Erythroblast (primary cell): ENCODE results near the gene GPR160.

ENCODE experiments used
- GATA1 ChIP-seq: IDR thresholded peaks from 2 replicates; pipeline ENCODE4 v1.6.1; 2011; ENCODE audit warnings: low read depth, mild to moderate bottlenecking, control low read depth, low read length, moderate library complexity
- POLR2A ChIP-seq: IDR thresholded peaks from 2 replicates; pipeline ENCODE4 v1.6.1; 2011; ENCODE audit warnings: mild to moderate bottlenecking, low read length

DNA sequence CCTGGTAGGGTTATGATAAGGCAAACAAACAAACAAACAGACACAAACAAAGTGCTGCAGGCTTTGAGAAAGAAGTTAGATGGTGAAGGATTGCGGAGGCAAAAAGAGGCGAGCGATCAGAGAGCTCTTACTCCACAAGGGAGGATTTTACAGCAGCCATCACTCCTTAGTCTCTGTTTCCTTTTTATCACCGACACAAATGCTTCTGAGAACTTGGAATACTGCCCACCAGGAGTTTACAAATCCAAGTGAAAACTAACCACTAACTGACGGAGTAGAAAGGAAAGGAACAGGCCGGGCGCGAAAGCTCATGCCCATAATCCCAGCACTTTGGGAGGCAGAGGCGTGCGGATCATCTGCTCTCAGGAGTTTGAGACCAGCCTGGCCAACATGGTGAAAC is 35.6 kb upstream of the GPR160 start:
- TF ChIP-seq POLR2A = no peak
- TF ChIP-seq GATA1 = no peak
